ENCODE results near the gene RGS6.

- no peak for TF ChIP-seq CTCF (IDR thresholded peaks at IDR 0.05 in 4 of 5, conservative IDR thresholded peaks at IDR 0.05 in 1 of 5)
- TF ChIP-seq POLR2A (IDR thresholded peaks at IDR 0.05), result no peak
These were observed 592.0 kb downstream of the RGS6 start for GRCh38 chr14:72524295-72524629.

All from gastrocnemius medialis (tissue), 4 donors.